ENCODE measurements around the gene TGFBR2. TPM values are rescaled to one million over a fixed set of nuclear protein-coding genes. Genes with fewer than 3 reads are reported as not detected.

The TGFBR2 gene
- polyA plus RNA-seq, 1 of the 3 experiments (the other 2 are of a cell fraction) = 48.3 TPM

DNA sequence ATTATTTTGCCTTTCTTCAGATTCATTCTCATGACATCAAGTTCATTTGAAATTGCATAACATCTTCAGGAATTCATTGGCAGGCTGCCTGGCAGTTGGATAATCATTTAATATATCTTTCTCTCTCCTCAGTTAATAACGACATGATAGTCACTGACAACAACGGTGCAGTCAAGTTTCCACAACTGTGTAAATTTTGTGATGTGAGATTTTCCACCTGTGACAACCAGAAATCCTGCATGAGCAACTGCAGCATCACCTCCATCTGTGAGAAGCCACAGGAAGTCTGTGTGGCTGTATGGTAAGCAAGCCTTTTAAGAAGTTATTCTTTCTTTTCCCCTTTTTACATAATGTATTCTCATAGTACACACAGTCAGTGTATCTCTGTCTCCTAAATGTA, 38.2 kb downstream of the TGFBR2 start (continued):
- TF ChIP-seq MEF2A (IDR thresholded peaks at IDR 0.05; ENCODE audit: borderline replicate concordance, low read depth) (no peak), NRF1 (IDR thresholded peaks at IDR 0.05; ENCODE audit: low read depth, low read length) (no peak), FOXJ3 (CRISPR knock-in tag; IDR thresholded peaks at IDR 0.05) (no peak), FOSL2 (IDR thresholded peaks at IDR 0.05; ENCODE audit: borderline replicate concordance, low read depth) (peak; percentile 18; the same call in 1 of the 2 replicates), TEAD4 (IDR thresholded peaks at IDR 0.05; ENCODE audit: borderline replicate concordance, insufficient read depth) (no peak)
- TF ChIP-seq, protein P1, sequence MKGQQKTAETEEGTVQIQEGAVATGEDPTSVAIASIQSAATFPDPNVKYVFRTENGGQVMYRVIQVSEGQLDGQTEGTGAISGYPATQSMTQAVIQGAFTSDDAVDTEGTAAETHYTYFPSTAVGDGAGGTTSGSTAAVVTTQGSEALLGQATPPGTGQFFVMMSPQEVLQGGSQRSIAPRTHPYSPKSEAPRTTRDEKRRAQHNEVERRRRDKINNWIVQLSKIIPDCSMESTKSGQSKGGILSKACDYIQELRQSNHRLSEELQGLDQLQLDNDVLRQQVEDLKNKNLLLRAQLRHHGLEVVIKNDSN (IDR thresholded peaks at IDR 0.05; ENCODE audit: borderline replicate concordance, low read depth) = no peak

DNA sequence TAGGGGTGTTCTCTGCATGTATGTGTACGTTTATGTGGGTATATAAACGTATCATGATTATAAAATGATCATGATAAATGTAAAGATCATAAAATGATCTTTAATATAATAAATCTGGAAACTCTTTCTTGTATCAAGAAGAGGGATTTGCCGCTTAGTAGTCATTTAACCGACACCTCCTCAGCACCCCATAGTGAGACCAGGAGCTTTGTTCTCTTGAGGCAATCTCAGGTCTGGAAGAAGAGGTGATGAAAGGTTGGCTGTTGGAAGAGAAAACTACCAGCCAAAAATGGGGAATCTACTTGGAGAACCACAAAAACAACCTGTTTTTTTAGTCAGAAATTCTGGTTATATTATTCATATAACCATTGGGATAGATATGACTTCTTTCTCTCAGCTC, 38.7 kb downstream of the TGFBR2 start:
- no peak for DNase-seq
- H3K9ac ChIP-seq = no peak overlapping the region
- TF ChIP-seq, protein P2, sequence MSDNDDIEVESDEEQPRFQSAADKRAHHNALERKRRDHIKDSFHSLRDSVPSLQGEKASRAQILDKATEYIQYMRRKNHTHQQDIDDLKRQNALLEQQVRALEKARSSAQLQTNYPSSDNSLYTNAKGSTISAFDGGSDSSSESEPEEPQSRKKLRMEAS (IDR thresholded peaks at IDR 0.05; ENCODE audit: low read depth) = no peak
- TF ChIP-seq, protein P3, sequence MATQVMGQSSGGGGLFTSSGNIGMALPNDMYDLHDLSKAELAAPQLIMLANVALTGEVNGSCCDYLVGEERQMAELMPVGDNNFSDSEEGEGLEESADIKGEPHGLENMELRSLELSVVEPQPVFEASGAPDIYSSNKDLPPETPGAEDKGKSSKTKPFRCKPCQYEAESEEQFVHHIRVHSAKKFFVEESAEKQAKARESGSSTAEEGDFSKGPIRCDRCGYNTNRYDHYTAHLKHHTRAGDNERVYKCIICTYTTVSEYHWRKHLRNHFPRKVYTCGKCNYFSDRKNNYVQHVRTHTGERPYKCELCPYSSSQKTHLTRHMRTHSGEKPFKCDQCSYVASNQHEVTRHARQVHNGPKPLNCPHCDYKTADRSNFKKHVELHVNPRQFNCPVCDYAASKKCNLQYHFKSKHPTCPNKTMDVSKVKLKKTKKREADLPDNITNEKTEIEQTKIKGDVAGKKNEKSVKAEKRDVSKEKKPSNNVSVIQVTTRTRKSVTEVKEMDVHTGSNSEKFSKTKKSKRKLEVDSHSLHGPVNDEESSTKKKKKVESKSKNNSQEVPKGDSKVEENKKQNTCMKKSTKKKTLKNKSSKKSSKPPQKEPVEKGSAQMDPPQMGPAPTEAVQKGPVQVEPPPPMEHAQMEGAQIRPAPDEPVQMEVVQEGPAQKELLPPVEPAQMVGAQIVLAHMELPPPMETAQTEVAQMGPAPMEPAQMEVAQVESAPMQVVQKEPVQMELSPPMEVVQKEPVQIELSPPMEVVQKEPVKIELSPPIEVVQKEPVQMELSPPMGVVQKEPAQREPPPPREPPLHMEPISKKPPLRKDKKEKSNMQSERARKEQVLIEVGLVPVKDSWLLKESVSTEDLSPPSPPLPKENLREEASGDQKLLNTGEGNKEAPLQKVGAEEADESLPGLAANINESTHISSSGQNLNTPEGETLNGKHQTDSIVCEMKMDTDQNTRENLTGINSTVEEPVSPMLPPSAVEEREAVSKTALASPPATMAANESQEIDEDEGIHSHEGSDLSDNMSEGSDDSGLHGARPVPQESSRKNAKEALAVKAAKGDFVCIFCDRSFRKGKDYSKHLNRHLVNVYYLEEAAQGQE (IDR thresholded peaks at IDR 0.05; ENCODE audit: low read depth, low read length) = no peak
- TF ChIP-seq CHD2 (IDR thresholded peaks at IDR 0.05; ENCODE audit: low read length, partially characterized antibody) (no peak), TEAD4 (IDR thresholded peaks at IDR 0.05; ENCODE audit: borderline replicate concordance, insufficient read depth) (no peak), ELF1 (IDR thresholded peaks at IDR 0.05) (no peak), FOXM1 (IDR thresholded peaks at IDR 0.05; ENCODE audit: low read depth) (no peak), EZH2phosphoT487 (IDR thresholded peaks at IDR 0.05; ENCODE audit: borderline replicate concordance, low read depth) (no peak), FOSL2 (IDR thresholded peaks at IDR 0.05; ENCODE audit: borderline replicate concordance, low read depth) (no peak), RCOR1 (IDR thresholded peaks at IDR 0.05; ENCODE audit: low read length) (no peak), FOXJ3 (CRISPR knock-in tag; IDR thresholded peaks at IDR 0.05) (no peak), RAD21 (IDR thresholded peaks at IDR 0.05; ENCODE audit: low read length) (no peak), GABPA (IDR thresholded peaks at IDR 0.05; ENCODE audit: low read depth) (no peak), NRF1 (IDR thresholded peaks at IDR 0.05; ENCODE audit: low read depth, low read length) (no peak)
- TF ChIP-seq, protein P4, sequence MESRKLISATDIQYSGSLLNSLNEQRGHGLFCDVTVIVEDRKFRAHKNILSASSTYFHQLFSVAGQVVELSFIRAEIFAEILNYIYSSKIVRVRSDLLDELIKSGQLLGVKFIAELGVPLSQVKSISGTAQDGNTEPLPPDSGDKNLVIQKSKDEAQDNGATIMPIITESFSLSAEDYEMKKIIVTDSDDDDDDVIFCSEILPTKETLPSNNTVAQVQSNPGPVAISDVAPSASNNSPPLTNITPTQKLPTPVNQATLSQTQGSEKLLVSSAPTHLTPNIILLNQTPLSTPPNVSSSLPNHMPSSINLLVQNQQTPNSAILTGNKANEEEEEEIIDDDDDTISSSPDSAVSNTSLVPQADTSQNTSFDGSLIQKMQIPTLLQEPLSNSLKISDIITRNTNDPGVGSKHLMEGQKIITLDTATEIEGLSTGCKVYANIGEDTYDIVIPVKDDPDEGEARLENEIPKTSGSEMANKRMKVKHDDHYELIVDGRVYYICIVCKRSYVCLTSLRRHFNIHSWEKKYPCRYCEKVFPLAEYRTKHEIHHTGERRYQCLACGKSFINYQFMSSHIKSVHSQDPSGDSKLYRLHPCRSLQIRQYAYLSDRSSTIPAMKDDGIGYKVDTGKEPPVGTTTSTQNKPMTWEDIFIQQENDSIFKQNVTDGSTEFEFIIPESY (IDR thresholded peaks at IDR 0.05; ENCODE audit: borderline replicate concordance, low read depth) = no peak
- H3K79me2 ChIP-seq (ENCODE audit: insufficient read depth) = peaks cover 75% of the 10 kb centered on the region
- peak overlapping the region in 1 of 2 experiments; percentile 64; a peak in 2 of 4 replicates for H3K27ac ChIP-seq (ENCODE audit: low read depth in 2 of 2, low read length in 1 of 2)
- peaks cover 17% of the 10 kb centered on the region for H3F3A ChIP-seq (replicated peaks; ENCODE audit: insufficient read depth)
- H3K27me3 ChIP-seq (ENCODE audit: insufficient read depth) = no peaks in the 10 kb centered on the region
- H3K4me3 ChIP-seq (ENCODE audit: low read depth in 2 of 2, low read length in 1 of 2) = no peak overlapping the region
- peaks cover 10% of the 10 kb centered on the region; the same call in 1 of the 2 replicates for H4K20me1 ChIP-seq (ENCODE audit: insufficient read depth)
- no peak overlapping the region for H3K4me2 ChIP-seq
- CTCF ChIA-PET = no interaction called here
- H3K9me3 ChIP-seq = no peaks in the 10 kb centered on the region
- H2AFZ ChIP-seq (ENCODE audit: low read depth) = no peak overlapping the region
- peaks cover 21 to 56% of the 10 kb centered on the region in 2 experiments for H3K36me3 ChIP-seq (replicated peaks in 1 of 2; ENCODE audit: control insufficient read depth in 1 of 2, insufficient read depth in 2 of 2, low read length in 1 of 2)
- H3K9me2 ChIP-seq = no peaks in the 10 kb centered on the region
- peaks cover 0 to 27% of the 10 kb centered on the region in 2 experiments; a peak in 2 of 4 replicates for H3K4me1 ChIP-seq (ENCODE audit: control insufficient read depth in 1 of 2, insufficient read depth in 2 of 2, low read depth in 1 of 2, low read length in 1 of 2)
- POLR2A ChIA-PET = no interaction called here
- WGBS (ENCODE audit: low lambda C conversion rate) = 94% methylated on average over 4 of the region's 4 CpGs
